ENCODE data around the gene NOB1. TPM values are rescaled to one million over a fixed set of nuclear protein-coding genes. Genes with fewer than 3 reads are reported as not detected.
A peak's percentile ranks its signal among the peaks of the same experiment; 100 is the strongest.

The NOB1 gene
- total RNA-seq, 2 donors from 2014 or later = 12.9 to 22.2 TPM

DNA sequence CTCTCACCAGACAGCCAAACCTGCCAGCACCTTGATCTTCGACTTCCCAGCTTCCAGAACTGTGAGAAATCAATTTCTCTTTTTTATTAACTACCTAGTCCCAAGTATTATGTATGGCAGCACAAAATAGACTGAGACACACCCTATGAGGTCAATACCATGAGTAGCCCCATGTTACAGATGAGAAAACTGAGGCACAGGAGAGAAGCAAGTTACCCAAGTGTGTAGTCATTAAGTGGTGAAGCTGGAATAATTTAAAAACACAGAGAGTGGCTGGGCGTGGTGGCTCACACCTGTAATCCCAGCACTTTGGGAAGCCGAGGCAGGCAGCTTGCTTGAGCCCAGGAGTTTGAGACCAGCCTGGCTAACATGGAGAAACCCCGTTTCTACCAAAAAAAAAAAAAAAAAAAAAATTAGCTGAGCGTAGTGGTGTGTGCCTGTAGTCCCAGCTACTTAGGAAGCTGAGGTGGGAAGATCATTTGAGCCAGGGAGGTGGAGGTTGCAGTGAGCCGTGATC is 33.2 kb downstream of the NOB1 start:
- Histone ChIP-seq H3K36me3 (peaks cover 4% of the 10 kb centered on the region), H3K4me3 (no peak overlapping the region), H3K27ac (no peak overlapping the region), H3K4me1 (peaks cover 0 to 18% of the 10 kb centered on the region in 2 donors), H3K27me3 (no peaks in the 10 kb centered on the region), H3K9me3 (no peaks in the 10 kb centered on the region)
- DNase-seq (ENCODE audit: low spot score) = peak; percentile 21
- TF ChIP-seq, protein P1, sequence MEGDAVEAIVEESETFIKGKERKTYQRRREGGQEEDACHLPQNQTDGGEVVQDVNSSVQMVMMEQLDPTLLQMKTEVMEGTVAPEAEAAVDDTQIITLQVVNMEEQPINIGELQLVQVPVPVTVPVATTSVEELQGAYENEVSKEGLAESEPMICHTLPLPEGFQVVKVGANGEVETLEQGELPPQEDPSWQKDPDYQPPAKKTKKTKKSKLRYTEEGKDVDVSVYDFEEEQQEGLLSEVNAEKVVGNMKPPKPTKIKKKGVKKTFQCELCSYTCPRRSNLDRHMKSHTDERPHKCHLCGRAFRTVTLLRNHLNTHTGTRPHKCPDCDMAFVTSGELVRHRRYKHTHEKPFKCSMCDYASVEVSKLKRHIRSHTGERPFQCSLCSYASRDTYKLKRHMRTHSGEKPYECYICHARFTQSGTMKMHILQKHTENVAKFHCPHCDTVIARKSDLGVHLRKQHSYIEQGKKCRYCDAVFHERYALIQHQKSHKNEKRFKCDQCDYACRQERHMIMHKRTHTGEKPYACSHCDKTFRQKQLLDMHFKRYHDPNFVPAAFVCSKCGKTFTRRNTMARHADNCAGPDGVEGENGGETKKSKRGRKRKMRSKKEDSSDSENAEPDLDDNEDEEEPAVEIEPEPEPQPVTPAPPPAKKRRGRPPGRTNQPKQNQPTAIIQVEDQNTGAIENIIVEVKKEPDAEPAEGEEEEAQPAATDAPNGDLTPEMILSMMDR (IDR thresholded peaks at IDR 0.05) = no peak

DNA sequence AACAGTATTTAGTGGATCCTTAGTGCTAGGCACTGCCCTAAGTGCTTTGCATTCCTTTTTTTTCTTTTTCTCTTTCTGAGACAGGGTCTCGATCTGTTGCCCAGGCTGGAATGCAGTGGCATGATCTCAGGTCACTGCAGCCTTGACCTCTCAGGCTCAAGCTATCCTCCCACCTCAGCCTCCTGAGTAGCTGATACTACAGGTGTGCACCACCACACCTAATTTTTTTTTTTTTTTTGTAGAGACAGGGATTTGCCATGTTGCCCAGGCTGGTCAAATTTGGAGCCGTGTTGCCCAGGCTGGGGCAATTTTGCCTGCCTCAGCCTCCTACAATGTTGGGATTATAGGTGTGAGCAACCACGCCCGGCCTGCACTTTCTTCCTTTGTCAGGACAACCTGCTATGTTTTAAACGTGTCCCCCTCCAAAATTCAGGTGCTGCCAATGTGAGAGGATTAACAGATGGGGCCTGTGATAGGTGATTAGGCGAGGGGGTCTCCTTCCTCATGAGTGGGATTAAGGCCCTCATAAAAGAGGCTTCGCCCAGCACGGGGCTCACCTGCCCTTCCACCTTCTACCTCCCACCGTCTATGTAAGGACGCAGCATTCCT is 33.8 kb downstream of the NOB1 start:
- peaks cover 0 to 16% of the 10 kb centered on the region in 2 donors for H3K4me1 ChIP-seq
- TF ChIP-seq, protein P1 (IDR thresholded peaks at IDR 0.05) = no peak
- no peak overlapping the region for H3K4me3 ChIP-seq
- H3K27ac ChIP-seq = no peak overlapping the region
- peaks cover 4% of the 10 kb centered on the region for H3K36me3 ChIP-seq
- no peaks in the 10 kb centered on the region for H3K27me3 ChIP-seq
- no peaks in the 10 kb centered on the region for H3K9me3 ChIP-seq
- peak; percentile 49 for DNase-seq (ENCODE audit: low spot score)

DNA sequence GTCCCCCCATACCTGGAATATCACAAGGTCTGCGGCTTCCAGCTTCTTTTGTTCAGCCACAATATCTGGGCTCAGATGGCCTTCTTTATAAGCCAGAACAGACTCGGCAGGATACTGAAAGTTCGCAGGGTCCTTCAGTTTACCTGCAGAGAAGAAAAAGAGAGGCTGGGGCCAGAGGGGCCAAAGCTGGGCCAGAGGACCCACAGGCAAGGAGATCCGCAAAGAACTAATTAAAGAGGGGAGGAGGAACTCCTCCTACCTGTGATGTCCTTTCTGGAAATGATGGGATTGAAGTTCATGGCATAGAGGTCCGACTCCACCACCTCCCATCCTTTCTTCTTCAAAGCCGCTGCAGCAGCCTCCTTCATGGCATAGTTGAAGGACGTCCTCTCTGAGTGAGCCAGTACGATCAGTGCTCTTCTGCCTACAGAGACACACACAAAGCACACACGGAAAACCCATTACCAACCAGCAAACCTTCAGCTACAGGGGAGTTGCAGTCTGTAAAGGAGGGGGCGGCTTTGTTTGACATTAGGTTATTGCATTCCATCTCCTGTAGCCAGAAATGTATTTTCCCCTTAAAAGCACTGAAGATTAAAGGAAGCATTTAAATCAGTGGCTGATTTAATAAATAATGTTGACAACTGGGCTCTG is 36.5 kb downstream of the NOB1 start:
- TF ChIP-seq, protein P1 (IDR thresholded peaks at IDR 0.05) = no peak
- H3K9me3 ChIP-seq = no peaks in the 10 kb centered on the region
- no peaks in the 10 kb centered on the region for H3K27me3 ChIP-seq
- no peaks in the 10 kb centered on the region for H3K4me1 ChIP-seq
- no peak overlapping the region for H3K4me3 ChIP-seq
- H3K27ac ChIP-seq = no peak overlapping the region
- peaks cover 15% of the 10 kb centered on the region for H3K36me3 ChIP-seq
- DNase-seq (ENCODE audit: low spot score) = no peak

DNA sequence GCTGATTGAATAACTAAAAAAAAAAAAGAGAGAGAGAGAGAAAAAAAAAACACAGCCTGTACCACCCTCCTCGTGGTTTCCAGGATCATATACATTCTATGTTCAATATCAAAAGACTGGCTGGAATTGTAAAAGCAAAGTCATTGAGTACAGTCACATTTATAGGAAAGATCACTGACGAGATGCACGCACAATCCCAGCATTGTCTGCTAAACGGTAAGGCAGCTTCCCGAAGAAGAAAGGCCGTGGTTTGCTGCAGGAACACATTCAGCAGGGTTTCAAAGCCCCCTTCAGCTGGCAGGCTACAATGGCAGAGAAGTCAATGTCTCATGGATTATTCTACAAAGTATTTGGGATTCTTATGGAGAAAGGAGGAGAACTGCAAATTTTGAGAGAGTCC is 37.7 kb downstream of the NOB1 start:
- no peaks in the 10 kb centered on the region for H3K4me1 ChIP-seq
- no peak overlapping the region for H3K27ac ChIP-seq
- DNase-seq (ENCODE audit: low spot score) = no peak
- no peaks in the 10 kb centered on the region for H3K9me3 ChIP-seq
- H3K4me3 ChIP-seq = no peak overlapping the region
- no peaks in the 10 kb centered on the region for H3K27me3 ChIP-seq
- peaks cover 26% of the 10 kb centered on the region for H3K36me3 ChIP-seq
- TF ChIP-seq, protein P1 (IDR thresholded peaks at IDR 0.05) = no peak

DNA sequence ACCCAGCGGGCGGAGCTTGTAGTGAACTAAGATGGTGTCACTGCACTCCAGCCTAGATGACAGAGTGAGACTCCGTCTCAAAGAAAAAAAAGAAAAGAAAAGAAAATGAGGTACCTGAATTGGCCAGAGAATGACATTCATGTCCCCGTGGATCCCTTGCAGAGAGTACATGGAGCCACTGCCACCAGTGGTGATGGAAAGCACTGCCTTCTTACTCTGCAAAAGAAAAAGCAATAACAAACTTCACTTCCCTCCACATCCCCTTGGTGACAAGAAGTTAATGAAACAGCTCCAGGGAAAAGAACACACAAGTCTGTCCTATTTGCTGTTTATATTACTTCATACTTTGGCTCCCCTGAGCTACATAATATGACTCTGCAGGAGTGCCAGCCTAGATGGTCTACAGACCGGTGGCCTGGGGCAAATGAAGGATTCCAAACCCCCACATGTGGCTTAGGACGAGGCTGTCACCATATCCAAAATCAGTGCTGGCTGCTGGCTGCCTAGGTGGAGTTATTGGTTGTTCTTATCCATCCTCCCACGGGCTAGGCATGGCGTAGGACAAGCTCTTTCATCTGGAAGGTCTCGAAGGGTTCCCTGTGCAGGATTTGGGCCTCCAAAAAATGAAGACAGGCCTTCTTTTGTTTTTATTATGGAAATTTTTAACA is 41.7 kb downstream of the NOB1 start:
- DNase-seq (ENCODE audit: low spot score) = no peak
- peaks cover 0 to 5% of the 10 kb centered on the region in 2 donors for H3K4me1 ChIP-seq
- H3K4me3 ChIP-seq = no peak overlapping the region
- no peaks in the 10 kb centered on the region for H3K9me3 ChIP-seq
- peaks cover 32% of the 10 kb centered on the region for H3K36me3 ChIP-seq
- H3K27me3 ChIP-seq = no peaks in the 10 kb centered on the region
- TF ChIP-seq, protein P1 (IDR thresholded peaks at IDR 0.05) = no peak
- H3K27ac ChIP-seq = no peak overlapping the region
